ENCODE measurements around the gene EIF5A. TPM values are rescaled to one million over a fixed set of nuclear protein-coding genes. Genes with fewer than 3 reads are reported as not detected.

EIF5A gene
- polyA plus RNA-seq, 3 donors = 313 to 353 (median 324) TPM

GRCh38 chr17:7341842-7342241 lies 34.4 kb downstream of the EIF5A start:
- DNase-seq (ENCODE audit: extremely low read depth in 1 of 11, low read depth in 9 of 11, low spot score in 4 of 11) = no peak

GRCh38 chr17:7343250-7343649 lies 35.8 kb downstream of the EIF5A start:
- no peak for DNase-seq (ENCODE audit: extremely low read depth in 1 of 11, low read depth in 9 of 11, low spot score in 4 of 11)

GRCh38 chr17:7346761-7347614 lies 39.6 kb downstream of the EIF5A start:
- no peak for DNase-seq (ENCODE audit: extremely low read depth in 1 of 11, low read depth in 9 of 11, low spot score in 4 of 11)

- no peak for DNase-seq (ENCODE audit: extremely low read depth in 1 of 11, low read depth in 9 of 11, low spot score in 4 of 11)
Observed at GRCh38 chr17:7347630-7348477, 40.4 kb downstream of the EIF5A start.

GRCh38 chr17:7348478-7349242 lies 41.2 kb downstream of the EIF5A start:
- DNase-seq (ENCODE audit: extremely low read depth in 1 of 11, low read depth in 9 of 11, low spot score in 4 of 11) = no peak

- peak in 7 of 11 donors; percentile 68 to 87 (median 80) for DNase-seq (ENCODE audit: extremely low read depth in 1 of 11, low read depth in 9 of 11, low spot score in 4 of 11)
Observed at GRCh38 chr17:7351665-7352502, 44.5 kb downstream of the EIF5A start, which contains the start of gene KCTD11. KCTD11 (plus strand) TSS chr17:7352162.

GRCh38 chr17:7352503-7352889 lies 45.1 kb downstream of the EIF5A start:
- no peak for DNase-seq (ENCODE audit: extremely low read depth in 1 of 11, low read depth in 9 of 11, low spot score in 4 of 11)

- DNase-seq (ENCODE audit: extremely low read depth in 1 of 11, low read depth in 9 of 11, low spot score in 4 of 11) = no peak
Observed at GRCh38 chr17:7352910-7353635, 45.6 kb downstream of the EIF5A start.

- peak in 1 of 11 donors; percentile 23 for DNase-seq (ENCODE audit: extremely low read depth in 1 of 11, low read depth in 9 of 11, low spot score in 4 of 11)
Observed at GRCh38 chr17:7354262-7354843, 46.9 kb downstream of the EIF5A start.

GRCh38 chr17:7355053-7355452 lies 47.6 kb downstream of the EIF5A start, which contains the start of gene TMEM95:
TMEM95 (plus strand) TSS chr17:7355156; CDS start chr17:7355205, 49 bp downstream.
- no peak for DNase-seq (ENCODE audit: extremely low read depth in 1 of 11, low read depth in 9 of 11, low spot score in 4 of 11)

- DNase-seq (ENCODE audit: extremely low read depth in 1 of 11, low read depth in 9 of 11, low spot score in 4 of 11) = no peak
Observed at GRCh38 chr17:7355573-7355972, 48.1 kb downstream of the EIF5A start.

- DNase-seq (ENCODE audit: extremely low read depth in 1 of 11, low read depth in 9 of 11, low spot score in 4 of 11) = peak in 7 of 11 donors; percentile 49 to 67 (median 59)
Observed at GRCh38 chr17:7356072-7356549, 48.7 kb downstream of the EIF5A start.

- DNase-seq (ENCODE audit: extremely low read depth in 1 of 11, low read depth in 9 of 11, low spot score in 4 of 11) = no peak
Observed at GRCh38 chr17:7356756-7357155, 49.3 kb downstream of the EIF5A start.

- DNase-seq (ENCODE audit: extremely low read depth in 1 of 11, low read depth in 9 of 11, low spot score in 4 of 11) = no peak
Observed at GRCh38 chr17:7357381-7357780, 50.0 kb downstream of the EIF5A start.

- no peak for DNase-seq (ENCODE audit: extremely low read depth in 1 of 11, low read depth in 9 of 11, low spot score in 4 of 11)
Observed at GRCh38 chr17:7361906-7362305, 54.5 kb downstream of the EIF5A start.

All from renal cortex interstitium (tissue), 11 donors.